ENCODE data around the gene PER1.

Gene PER1

GRCh38 chr17:8138374-8138671, 13.9 kb downstream of the PER1 start:
- DNase-seq, result no peak

- no peak for DNase-seq
Observed at GRCh38 chr17:8137645-8138373, 14.4 kb downstream of the PER1 start.

GRCh38 chr17:8133941-8134340, 18.3 kb downstream of the PER1 start:
- no peak for DNase-seq

- DNase-seq, result no peak
Observed at GRCh38 chr17:8133399-8133798, 18.8 kb downstream of the PER1 start.

GRCh38 chr17:8131844-8132441, 20.3 kb downstream of the PER1 start:
- DNase-seq, result no peak

GRCh38 chr17:8128125-8128784, 23.9 kb downstream of the PER1 start:
- no peak for DNase-seq

- peak; percentile 32 for DNase-seq
Observed at GRCh38 chr17:8126491-8127066, 25.6 kb downstream of the PER1 start.

- no peak for DNase-seq
Observed at GRCh38 chr17:8125947-8126490, 26.2 kb downstream of the PER1 start.

GRCh38 chr17:8125154-8125946, 26.9 kb downstream of the PER1 start:
- peak; percentile 89 for DNase-seq

- no peak for DNase-seq
Observed at GRCh38 chr17:8124350-8125153, 27.7 kb downstream of the PER1 start.

- DNase-seq, result no peak
Observed at GRCh38 chr17:8123695-8124349, 28.4 kb downstream of the PER1 start, which contains the start of gene HES7. TSS of gene HES7 (minus strand) at chr17:8124106. CDS start at chr17:8124084, 22 bp downstream.

- DNase-seq, result no peak
Observed at GRCh38 chr17:8122924-8123694, 29.1 kb downstream of the PER1 start.

- no peak for DNase-seq
Observed at GRCh38 chr17:8122422-8122923, 29.7 kb downstream of the PER1 start.

- DNase-seq, result peak; percentile 52
Observed at GRCh38 chr17:8121681-8122421, 30.4 kb downstream of the PER1 start.

GRCh38 chr17:8121407-8121680, 30.9 kb downstream of the PER1 start:
- no peak for DNase-seq

GRCh38 chr17:8120520-8121406, 31.4 kb downstream of the PER1 start:
- peak; percentile 62 for DNase-seq

GRCh38 chr17:8119581-8120519, 32.4 kb downstream of the PER1 start:
- peak; percentile 85 for DNase-seq
